ENCODE data around the gene HOXB3. TPM values are rescaled to one million over a fixed set of nuclear protein-coding genes. Genes with fewer than 3 reads are reported as not detected.

The HOXB3 gene
- total RNA-seq, 4 donors from 2014 or later: 10.8 to 34.9 (median 28.7) TPM

- Histone ChIP-seq H3K36me3 (no peaks in the 10 kb centered on the region), H3K9me3 (no peaks in the 10 kb centered on the region), H3K4me1 (peaks cover 51 to 68% (median 66%) of the 10 kb centered on the region in 4 donors), H3K4me3 (peak overlapping the region in 2 of 4 donors; percentile 70 to 74), H3K27ac (replicated peaks in 1 of 4) (peak overlapping the region; percentile 91 to 97 (median 96)), H3K27me3 (no peaks in the 10 kb centered on the region)
- intact Hi-C loops (cut with DNase I): no loop called here
- TF ChIP-seq EP300 (IDR thresholded peaks at IDR 0.05): no peak
- TF ChIP-seq POLR2A (IDR thresholded peaks at IDR 0.05; ENCODE audit: low read depth): no peak
- TF ChIP-seq CTCF (IDR thresholded peaks at IDR 0.05): no peak
- TF ChIP-seq POLR2AphosphoS5 (IDR thresholded peaks at IDR 0.05): no peak
- 65% methylated on average over 2 of the region's 2 CpGs for WGBS
- no peak for DNase-seq (ENCODE audit: extremely low spot score)
These were observed 5.8 kb downstream of the HOXB3 start for GRCh38 chr17:48584223-48584741.

GRCh38 chr17:48583708-48584222, 6.3 kb downstream of the HOXB3 start:
- peak overlapping the region; percentile 91 to 97 (median 96) for H3K27ac ChIP-seq (replicated peaks in 1 of 4)
- no peak for TF ChIP-seq CTCF (IDR thresholded peaks at IDR 0.05)
- no peak for TF ChIP-seq POLR2AphosphoS5 (IDR thresholded peaks at IDR 0.05)
- TF ChIP-seq EP300 (IDR thresholded peaks at IDR 0.05): no peak
- no peak for TF ChIP-seq POLR2A (IDR thresholded peaks at IDR 0.05; ENCODE audit: low read depth)
- H3K9me3 ChIP-seq: no peaks in the 10 kb centered on the region
- H3K4me3 ChIP-seq: no peak overlapping the region
- no peaks in the 10 kb centered on the region for H3K36me3 ChIP-seq
- H3K4me1 ChIP-seq: peaks cover 51 to 73% (median 71%) of the 10 kb centered on the region in 4 donors
- H3K27me3 ChIP-seq: no peaks in the 10 kb centered on the region
- WGBS: 84% methylated on average over 3 of the region's 3 CpGs
- intact Hi-C loops (cut with DNase I): no loop called here
- DNase-seq (ENCODE audit: extremely low spot score): no peak

- peak overlapping the region; percentile 65 to 78 (median 73) for H3K4me3 ChIP-seq
- no peak for DNase-seq (ENCODE audit: extremely low spot score)
- peaks cover 51 to 76% (median 75%) of the 10 kb centered on the region in 4 donors for H3K4me1 ChIP-seq
- no peaks in the 10 kb centered on the region for H3K9me3 ChIP-seq
- H3K27me3 ChIP-seq: no peaks in the 10 kb centered on the region
- TF ChIP-seq CTCF (IDR thresholded peaks at IDR 0.05): no peak
- no peak for TF ChIP-seq EP300 (IDR thresholded peaks at IDR 0.05)
- TF ChIP-seq POLR2A (IDR thresholded peaks at IDR 0.05; ENCODE audit: low read depth): no peak
- no peak for TF ChIP-seq POLR2AphosphoS5 (IDR thresholded peaks at IDR 0.05)
- 44% methylated on average over 7 of the region's 7 CpGs for WGBS
- H3K36me3 ChIP-seq: no peaks in the 10 kb centered on the region
- H3K27ac ChIP-seq (replicated peaks in 1 of 4): peak overlapping the region; percentile 91 to 97 (median 96)
- intact Hi-C loops (cut with DNase I): no loop called here
These were observed 7.3 kb downstream of the HOXB3 start for GRCh38 chr17:48582750-48583069.

- no peaks in the 10 kb centered on the region for H3K9me3 ChIP-seq
- peak overlapping the region; percentile 65 to 78 (median 73) for H3K4me3 ChIP-seq
- no peak for TF ChIP-seq CTCF (IDR thresholded peaks at IDR 0.05)
- no peak for TF ChIP-seq EP300 (IDR thresholded peaks at IDR 0.05)
- no peak for TF ChIP-seq POLR2AphosphoS5 (IDR thresholded peaks at IDR 0.05)
- TF ChIP-seq POLR2A (IDR thresholded peaks at IDR 0.05; ENCODE audit: low read depth): no peak
- DNase-seq (ENCODE audit: extremely low spot score): no peak
- 66% methylated on average over 26 of the region's 26 CpGs for WGBS
- intact Hi-C loops (cut with DNase I): no loop called here
- H3K4me1 ChIP-seq: peaks cover 34 to 84% (median 79%) of the 10 kb centered on the region in 4 donors
- peak overlapping the region; percentile 91 to 97 (median 96) for H3K27ac ChIP-seq (replicated peaks in 1 of 4)
- no peaks in the 10 kb centered on the region for H3K36me3 ChIP-seq
- H3K27me3 ChIP-seq: no peaks in the 10 kb centered on the region
These were observed 10.1 kb downstream of the HOXB3 start for GRCh38 chr17:48579760-48580554.
